H1 (cell line): ENCODE results near the gene SLMAP. TPM values are rescaled to one million over a fixed set of nuclear protein-coding genes. Genes with fewer than 3 reads are reported as not detected.

Experiments used
- CTCF ChIA-PET: fragments of 300-600 bp; sonication (Branson Sonifier 250); formaldehyde crosslinking; loops from one replicate; lab custom pipeline; 2021; ENCODE audit not compliant: partially characterized antibody; lab: Charles Lee
- POLR2A ChIA-PET: fragments of 300-600 bp; sonication (Branson Sonifier 250); formaldehyde crosslinking; loops from one replicate; lab custom pipeline; 2021; ENCODE audit warnings: inconsistent platforms; ENCODE audit not compliant: partially characterized antibody; lab: Charles Lee
- DNase-seq, 2 experiments: peaks; one replicate each; pipeline versions ENCODE4 v3.0.0 to v3.0.0-alpha.2; 2010 to 2022; ENCODE audit warnings: low spot score in 2 of 2, low read depth in 1 of 2, mixed read lengths in 1 of 2
- FAIRE-seq: peaks from 2 replicates; lab custom pipeline; 2011; peaks lifted over from hg19 to GRCh38; lab: Jason Lieb, UNC
- H2AFZ ChIP-seq: 2 replicates; pipeline ENCODE4 v1.8.1; 2012; ENCODE audit warnings: low read length, inconsistent platforms
- H2AK5ac ChIP-seq: 2 replicates; pipeline ENCODE4 v1.6.1; 2013; ENCODE audit warnings: low read depth, low read length
- H2BK120ac ChIP-seq: replicated peaks from 2 replicates; pipeline ENCODE3; 2013; ENCODE audit warnings: low read depth, low read length, inconsistent platforms
- H2BK12ac ChIP-seq: 2 replicates; pipeline ENCODE4 v1.6.1; 2013; ENCODE audit warnings: low read depth, low read length
- H2BK15ac ChIP-seq: 2 replicates; pipeline ENCODE4 v1.6.1; 2013; ENCODE audit warnings: low read length
- H2BK20ac ChIP-seq: 2 replicates; pipeline ENCODE4 v1.6.1; 2013; ENCODE audit warnings: low read length
- H2BK5ac ChIP-seq: 2 replicates; pipeline ENCODE4 v1.6.1; 2013; ENCODE audit warnings: low read depth, low read length
- H3K14ac ChIP-seq: 2 replicates; pipeline ENCODE4 v1.6.1; 2013; ENCODE audit warnings: inconsistent platforms; ENCODE audit not compliant: insufficient read length
- H3K18ac ChIP-seq: 2 replicates; pipeline ENCODE4 v1.6.1; 2013; ENCODE audit warnings: low read length; ENCODE audit errors: extremely low read depth
- H3K23ac ChIP-seq: 2 replicates; pipeline ENCODE4 v1.6.1; 2013; ENCODE audit warnings: inconsistent platforms; ENCODE audit not compliant: insufficient read length
- H3K23me2 ChIP-seq: 2 replicates; pipeline ENCODE4 v1.6.1; 2013; ENCODE audit warnings: low read depth, low read length
- H3K27ac ChIP-seq: 2 replicates; pipeline ENCODE4 v1.6.1; 2011; ENCODE audit warnings: low read depth, low read length, inconsistent platforms
- H3K27me3 ChIP-seq, 4 experiments: replicated peaks in 1 of 4; 1 replicate in 1 of 4; 2 replicates in 3 of 4; pipeline versions ENCODE4 v1.6.1 to v1.8.1; 2011 to 2013; ENCODE audit warnings: low read length in 3 of 4, mild to moderate bottlenecking in 3 of 4, inconsistent platforms in 2 of 4, mixed read lengths in 2 of 4, moderate library complexity in 1 of 4; ENCODE audit not compliant: control insufficient read depth in 3 of 4, insufficient read depth in 3 of 4; ENCODE audit errors: extremely low read depth in 1 of 4
- H3K36me3 ChIP-seq, 4 experiments: 2 replicates each; pipeline versions ENCODE4 v1.6.1 to v1.8.1; 2011 to 2013; ENCODE audit warnings: mild to moderate bottlenecking in 4 of 4, low read length in 3 of 4, moderate library complexity in 2 of 4, control low read depth in 1 of 4, inconsistent platforms in 1 of 4; ENCODE audit not compliant: insufficient read depth in 4 of 4, control insufficient read depth in 2 of 4
- H3K4ac ChIP-seq: replicated peaks from 2 replicates; pipeline ENCODE3; 2013; ENCODE audit warnings: low read length, low read depth, mixed read lengths, inconsistent platforms; ENCODE audit not compliant: insufficient read length
- H3K4me1 ChIP-seq, 4 experiments: replicated peaks in 1 of 4; 1 replicate in 1 of 4; 2 replicates in 3 of 4; pipeline versions ENCODE4 v1.6.1 to v1.8.1; 2011 to 2013; ENCODE audit warnings: low read length in 3 of 4, inconsistent platforms in 2 of 4, mixed read lengths in 1 of 4; ENCODE audit not compliant: insufficient read depth in 4 of 4, control insufficient read depth in 3 of 4
- H3K4me2 ChIP-seq, 2 experiments: 2 replicates each; pipeline versions ENCODE4 v1.6.1 to v1.8.1; 2011 to 2013; ENCODE audit warnings: low read depth in 2 of 2, low read length in 2 of 2, control low read depth in 1 of 2, inconsistent platforms in 1 of 2, mild to moderate bottlenecking in 1 of 2; ENCODE audit not compliant: insufficient read depth in 1 of 2
- H3K4me3 ChIP-seq, 4 experiments: fragments of 200-600, 300-600 bp in 1 of 4; sonication (generic), shearing (Covaris generic), sonication (Bioruptor Twin) in 1 of 4; 2 replicates each; pipeline versions ENCODE4 v1.5.1 to v1.8.1; 2011 to 2016; ENCODE audit warnings: low read length in 4 of 4, low read depth in 3 of 4, control low read depth in 2 of 4, inconsistent platforms in 2 of 4, mild to moderate bottlenecking in 2 of 4, mixed read lengths in 1 of 4, moderate library complexity in 1 of 4; ENCODE audit not compliant: insufficient read depth in 2 of 4; ENCODE audit errors: extremely low read depth in 1 of 4
- H3K56ac ChIP-seq: replicated peaks from 2 replicates; pipeline ENCODE3; 2013; ENCODE audit warnings: low read depth, mild to moderate bottlenecking, mixed read lengths, low read length, inconsistent platforms; ENCODE audit not compliant: insufficient read length
- H3K79me1 ChIP-seq: 2 replicates; pipeline ENCODE4 v1.6.1; 2013; ENCODE audit warnings: low read depth, low read length, control low read depth
- H3K79me2 ChIP-seq, 2 experiments: 2 replicates each; pipeline versions ENCODE4 v1.6.1 to v1.8.1; 2012 to 2013; ENCODE audit warnings: low read length in 2 of 2, mild to moderate bottlenecking in 2 of 2, inconsistent platforms in 1 of 2; ENCODE audit not compliant: insufficient read depth in 2 of 2, control insufficient read depth in 1 of 2
- H3K9ac ChIP-seq, 4 experiments: replicated peaks in 1 of 4; 1 replicate in 1 of 4; 2 replicates in 3 of 4; pipeline versions ENCODE4 v1.6.1 to v1.8.1; 2011 to 2013; ENCODE audit warnings: low read depth in 3 of 4, low read length in 3 of 4, control low read depth in 2 of 4, mild to moderate bottlenecking in 2 of 4, moderate library complexity in 2 of 4, inconsistent platforms in 1 of 4; ENCODE audit errors: extremely low read depth in 1 of 4
- H3K9me3 ChIP-seq, 2 experiments: 2 replicates each; pipeline versions ENCODE4 v1.6.1 to v1.8.1; 2012 to 2013; ENCODE audit warnings: mild to moderate bottlenecking in 2 of 2, moderate library complexity in 2 of 2, control low read depth in 1 of 2, inconsistent platforms in 1 of 2, low read depth in 1 of 2, low read length in 1 of 2, mixed read lengths in 1 of 2; ENCODE audit not compliant: insufficient read depth in 2 of 2
- H4K20me1 ChIP-seq, 2 experiments: replicated peaks in 1 of 2; 2 replicates each; pipeline versions ENCODE3 to v1.8.1; 2011 to 2013; ENCODE audit warnings: inconsistent platforms in 2 of 2, low read length in 2 of 2, mild to moderate bottlenecking in 1 of 2; ENCODE audit not compliant: insufficient read depth in 2 of 2, control insufficient read depth in 1 of 2
- H4K5ac ChIP-seq: 2 replicates; pipeline ENCODE4 v1.6.1; 2013; ENCODE audit warnings: low read length, low read depth, mixed read lengths, inconsistent platforms; ENCODE audit not compliant: insufficient read length
- H4K8ac ChIP-seq: 2 replicates; pipeline ENCODE4 v1.8.0; 2013; ENCODE audit warnings: mild to moderate bottlenecking, moderate library complexity, low read length, inconsistent platforms; ENCODE audit not compliant: insufficient read depth; ENCODE audit errors: extremely low read depth
- H4K91ac ChIP-seq: replicated peaks from 2 replicates; pipeline ENCODE3; 2013; ENCODE audit warnings: low read length, mixed read lengths, inconsistent platforms; ENCODE audit not compliant: insufficient read length
- CEBPB ChIP-seq: IDR thresholded peaks from 2 replicates; pipeline ENCODE4 v1.6.1; 2012; ENCODE audit warnings: low read depth, low read length
- POLR2AphosphoS5 ChIP-seq: IDR thresholded peaks from 2 replicates; pipeline ENCODE4 v1.6.1; 2011; ENCODE audit warnings: low read depth, low read length
- RFX5 ChIP-seq: IDR thresholded peaks from 2 replicates; pipeline ENCODE4 v1.6.1; 2011; ENCODE audit warnings: low read depth, low read length, improper control_type of control experiment, borderline replicate concordance
- whole genome bisulfite sequencing, 2 experiments: shearing (Covaris generic) in 1 of 2; methylation state at CpG; one replicate each; pipeline versions ENCODE4 v1.1.6 to v1.1.7; 2013 to 2015; ENCODE audit warnings: low lambda C conversion rate in 2 of 2, mixed read lengths in 2 of 2, inconsistent platforms in 1 of 2, low coverage in 1 of 2, missing lambda C conversion rate in 1 of 2; ENCODE audit not compliant: insufficient replicate concordance in 2 of 2, insufficient coverage in 1 of 2, insufficient read length in 1 of 2; ENCODE audit errors: extremely low coverage in 1 of 2, missing lambda C conversion rate in 1 of 2; 5-methylcytosine and 5-hydroxymethylcytosine counted together
- polyA plus RNA-seq, 7 experiments: library from polyadenylated mRNA; depleted of rRNA in 3 of 7; stranded (reverse) in 5 of 7; unstranded in 2 of 7; fragments of >200 nt in 5 of 7; fragments of 200-250 nt in 2 of 7; gene quantifications; 1 replicate in 5 of 7; 2 replicates in 1 of 7; 4 replicates in 1 of 7; pipeline versions ENCODE4 v1.2.1 to v1.2.3, GENCODE V29; 2011 to 2013; ENCODE audit warnings: missing spikeins in 2 of 7, mixed read lengths in 2 of 7
- total RNA-seq: library from RNA; stranded (reverse); fragmentation: NEBNext Ultra II Directional; extraction: Animal tissue kit (Norgen Biotek cat#: 25700); gene quantifications from 2 replicates; pipeline ENCODE4 v1.2.1, GENCODE V29; 2021

SLMAP gene
- total and polyA plus RNA-seq, 2 of the 8 experiments (the other 6 are each of a cell fraction or from before 2014, with no cell fraction given): 13.6 to 70.4 TPM

GRCh38 chr3:57730682-57731081 lies 25.4 kb upstream of the SLMAP start:
- ChIA-PET CTCF (no interaction called here), POLR2A (no interaction called here)
- no peaks in the 10 kb centered on the region; a peak in 1 of 4 replicates for H3K9me3 ChIP-seq
- H3K4me3 ChIP-seq: no peak overlapping the region
- no peaks in the 10 kb centered on the region for H3K27me3 ChIP-seq
- no peak overlapping the region for H3K4ac ChIP-seq
- no peak overlapping the region for H2BK120ac ChIP-seq
- no peaks in the 10 kb centered on the region for H3K36me3 ChIP-seq
- H4K5ac ChIP-seq: no peak overlapping the region
- DNase-seq: no peak
- no peaks in the 10 kb centered on the region for H3K4me1 ChIP-seq
- WGBS, 2 experiments: 85% methylated on average over 3 of the region's 3 CpGs; no CpG with 5 or more reads in 1 of the 2 experiments
- no peak for FAIRE-seq
- no peak overlapping the region for H2BK15ac ChIP-seq
- H3K4me2 ChIP-seq: no peak overlapping the region
- no peak overlapping the region for H3K23ac ChIP-seq
- H3K56ac ChIP-seq: no peak overlapping the region
- no peaks in the 10 kb centered on the region for H4K20me1 ChIP-seq
- no peak overlapping the region for H3K14ac ChIP-seq
- no peak overlapping the region for H2AFZ ChIP-seq
- H3K79me2 ChIP-seq: no peaks in the 10 kb centered on the region
- no peak overlapping the region for H4K91ac ChIP-seq
- no peaks in the 10 kb centered on the region for H3K23me2 ChIP-seq
- H2AK5ac ChIP-seq: no peak overlapping the region
- no peak overlapping the region for H3K9ac ChIP-seq
- no peak overlapping the region for H2BK5ac ChIP-seq
- no peak overlapping the region for H3K18ac ChIP-seq
- no peak for TF ChIP-seq RFX5
- TF ChIP-seq POLR2AphosphoS5: no peak
- TF ChIP-seq CEBPB: no peak
- H2BK20ac ChIP-seq: no peak overlapping the region
- no peaks in the 10 kb centered on the region for H3K79me1 ChIP-seq
- no peak overlapping the region for H4K8ac ChIP-seq
- no peak overlapping the region for H2BK12ac ChIP-seq
- H3K27ac ChIP-seq: no peak overlapping the region
